SK-N-SH treated with all-trans-retinoic acid at 6 μM for 48 hours (cell line): Measurements from ENCODE around the gene NPRL2.

Source experiments
- ATAC-seq: fragments of 200-7000 bp; cut with Tn5 transposase; 3 replicates; pipeline ENCODE4 v1.9.1; 2020; ENCODE audit warnings: mild to moderate bottlenecking, moderate library complexity
- ARNTL ChIP-seq: fragments of 450-650 bp; formaldehyde crosslinking; IDR thresholded peaks from 2 replicates; pipeline ENCODE4 v1.5.0; 2020; ENCODE audit warnings: low read depth, mild to moderate bottlenecking, moderate library complexity, borderline replicate concordance
- BACH2 ChIP-seq: fragments of 250-450 bp; sonication (Bioruptor Pico); IDR thresholded peaks from 2 replicates; pipeline ENCODE4 v1.9.0; 2021; ENCODE audit warnings: mild to moderate bottlenecking, borderline replicate concordance
- CREB5 ChIP-seq: fragments of 250-450 bp; sonication (Bioruptor Pico); IDR thresholded peaks from 2 replicates; pipeline ENCODE4 v1.5.1; 2020; ENCODE audit warnings: low read depth, mild to moderate bottlenecking, moderate library complexity
- CSDC2 ChIP-seq: fragments of 250-450 bp; sonication (Bioruptor Pico); IDR thresholded peaks from 2 replicates; pipeline ENCODE4 v1.5.0; 2020; ENCODE audit warnings: mild to moderate bottlenecking, moderate library complexity
- CSRNP3 ChIP-seq: fragments of 250-450 bp; sonication (Bioruptor Pico); IDR thresholded peaks from 2 replicates; pipeline ENCODE4 v1.5.1; 2021; ENCODE audit warnings: mild to moderate bottlenecking, moderate library complexity
- ESRRG ChIP-seq: fragments of 250-450 bp; sonication (Bioruptor Pico); IDR thresholded peaks from 2 replicates; pipeline ENCODE4 v1.6.1; 2021; ENCODE audit warnings: mild to moderate bottlenecking
- GLIS3 ChIP-seq: fragments of 250-450 bp; sonication (Bioruptor Pico); IDR thresholded peaks from 2 replicates; pipeline ENCODE4 v1.5.0; 2020; ENCODE audit warnings: mild to moderate bottlenecking, moderate library complexity
- ISL1 ChIP-seq: fragments of 250-450 bp; sonication (Bioruptor Pico); IDR thresholded peaks from 2 replicates; pipeline ENCODE4 v2.1.2; 2022; ENCODE audit warnings: mild to moderate bottlenecking, moderate library complexity
- OSR1 ChIP-seq: fragments of 250-450 bp; sonication (Bioruptor Pico); IDR thresholded peaks from 2 replicates; pipeline ENCODE4 v1.8.0; 2022; ENCODE audit warnings: moderate library complexity, mild to moderate bottlenecking, inconsistent platforms
- PATZ1 ChIP-seq: fragments of 250-450 bp; sonication (Bioruptor Pico); IDR thresholded peaks from 2 replicates; pipeline ENCODE4 v1.8.0; 2020; ENCODE audit warnings: mild to moderate bottlenecking, moderate library complexity, borderline replicate concordance
- POU6F1 ChIP-seq: fragments of 250-450 bp; sonication (Bioruptor Pico); IDR thresholded peaks from 2 replicates; pipeline ENCODE4 v1.8.0; 2021; ENCODE audit warnings: low read depth, mild to moderate bottlenecking, moderate library complexity, borderline replicate concordance
- PPARA ChIP-seq: fragments of 250-450 bp; sonication (Bioruptor Pico); IDR thresholded peaks from 2 replicates; pipeline ENCODE4 v1.5.0; 2020; ENCODE audit warnings: mild to moderate bottlenecking, borderline replicate concordance
- SNAI2 ChIP-seq: fragments of 250-450 bp; sonication (Bioruptor Pico); IDR thresholded peaks from 2 replicates; pipeline ENCODE4 v1.5.0; 2020; ENCODE audit warnings: mild to moderate bottlenecking, moderate library complexity
- TCF4 ChIP-seq: fragments of 250-450 bp; sonication (Bioruptor Pico); IDR thresholded peaks from 2 replicates; pipeline ENCODE4 v1.8.0; 2021; ENCODE audit warnings: mild to moderate bottlenecking, moderate library complexity, borderline replicate concordance
- TOX ChIP-seq: fragments of 250-450 bp; sonication (Bioruptor Pico); IDR thresholded peaks from 2 replicates; pipeline ENCODE4 v1.8.0; 2021; ENCODE audit warnings: mild to moderate bottlenecking, moderate library complexity, borderline replicate concordance
- TSHZ2 ChIP-seq: fragments of 250-450 bp; sonication (Bioruptor Pico); IDR thresholded peaks from 2 replicates; pipeline ENCODE4 v1.5.0; 2020; ENCODE audit warnings: mild to moderate bottlenecking, moderate library complexity
- ZC3H10 ChIP-seq: fragments of 250-450 bp; sonication (Bioruptor Pico); IDR thresholded peaks from 2 replicates; pipeline ENCODE4 v1.5.1; 2021; ENCODE audit warnings: mild to moderate bottlenecking, moderate library complexity
- ZFP3 ChIP-seq: fragments of 250-450 bp; sonication (Bioruptor Pico); IDR thresholded peaks from 2 replicates; pipeline ENCODE4 v1.5.0; 2020; ENCODE audit warnings: mild to moderate bottlenecking, moderate library complexity
- ZFP30 ChIP-seq: fragments of 450-650 bp; formaldehyde crosslinking; IDR thresholded peaks from 2 replicates; pipeline ENCODE4 v1.5.0; 2022; ENCODE audit warnings: mild to moderate bottlenecking, moderate library complexity
- ZNF70 ChIP-seq: fragments of 450-650 bp; formaldehyde crosslinking; IDR thresholded peaks from 2 replicates; pipeline ENCODE4 v1.5.0; 2020; ENCODE audit warnings: mild to moderate bottlenecking, moderate library complexity
- ZNF8 ChIP-seq: fragments of 450-650 bp; formaldehyde crosslinking; IDR thresholded peaks from 2 replicates; pipeline ENCODE4 v1.5.0; 2020; ENCODE audit warnings: mild to moderate bottlenecking, moderate library complexity

NPRL2 gene

GRCh38 chr3:50358355-50358910, 7.9 kb upstream of the NPRL2 start:
- TF ChIP-seq ZC3H10 (CRISPR knock-in tag) (no peak), ISL1 (CRISPR knock-in tag) (no peak), OSR1 (CRISPR knock-in tag) (no peak), CSRNP3 (CRISPR knock-in tag) (no peak), ZNF70 (no peak), TOX (no peak), PPARA (CRISPR knock-in tag) (no peak), ARNTL (CRISPR knock-in tag) (no peak), ZFP3 (CRISPR knock-in tag) (no peak), TSHZ2 (CRISPR knock-in tag) (no peak), TCF4 (CRISPR knock-in tag) (no peak), CSDC2 (CRISPR knock-in tag) (no peak), ZNF8 (CRISPR knock-in tag) (no peak)
- TF ChIP-seq, all 23 proteins: peak for 0
- ATAC-seq: peak; percentile 5; the same call in 2 of the 3 replicates

- TF ChIP-seq TOX (no peak), ESRRG (no peak), ZNF8 (CRISPR knock-in tag) (no peak), PATZ1 (CRISPR knock-in tag) (no peak), ZNF70 (no peak), ZFP3 (CRISPR knock-in tag) (no peak), ISL1 (CRISPR knock-in tag) (no peak), CSRNP3 (CRISPR knock-in tag) (no peak), BACH2 (CRISPR knock-in tag) (no peak), SNAI2 (CRISPR knock-in tag) (no peak), ZC3H10 (CRISPR knock-in tag) (no peak), ARNTL (CRISPR knock-in tag) (no peak), TCF4 (CRISPR knock-in tag) (no peak), CREB5 (CRISPR knock-in tag) (no peak), TSHZ2 (CRISPR knock-in tag) (no peak), GLIS3 (CRISPR knock-in tag) (no peak), PPARA (CRISPR knock-in tag) (no peak), CSDC2 (CRISPR knock-in tag) (no peak), ZFP30 (no peak), POU6F1 (CRISPR knock-in tag) (no peak)
These were observed 6.9 kb upstream of the NPRL2 start for GRCh38 chr3:50357481-50357880.

More at GRCh38 chr3:50357481-50357880, 6.9 kb upstream of the NPRL2 start:
- no peak for ATAC-seq
